D721Med (cell line): ENCODE measurements around the gene RALGDS.

Experiments used
- DNase-seq: peaks from one replicate; pipeline ENCODE4 v3.0.0; 2011; ENCODE audit warnings: low spot score; ENCODE audit not compliant: insufficient read length
- FAIRE-seq: peaks from 2 replicates; lab custom pipeline; 2011; peaks lifted over from hg19 to GRCh38; lab: Jason Lieb, UNC
- TF ChIP-seq, protein P1 (sequence below): IDR thresholded peaks from 2 replicates; pipeline ENCODE4 v1.5.1; 2012; ENCODE audit warnings: mild to moderate bottlenecking, control low read depth; ENCODE audit not compliant: insufficient read depth; ENCODE audit errors: missing control alignments

The RALGDS gene

DNA sequence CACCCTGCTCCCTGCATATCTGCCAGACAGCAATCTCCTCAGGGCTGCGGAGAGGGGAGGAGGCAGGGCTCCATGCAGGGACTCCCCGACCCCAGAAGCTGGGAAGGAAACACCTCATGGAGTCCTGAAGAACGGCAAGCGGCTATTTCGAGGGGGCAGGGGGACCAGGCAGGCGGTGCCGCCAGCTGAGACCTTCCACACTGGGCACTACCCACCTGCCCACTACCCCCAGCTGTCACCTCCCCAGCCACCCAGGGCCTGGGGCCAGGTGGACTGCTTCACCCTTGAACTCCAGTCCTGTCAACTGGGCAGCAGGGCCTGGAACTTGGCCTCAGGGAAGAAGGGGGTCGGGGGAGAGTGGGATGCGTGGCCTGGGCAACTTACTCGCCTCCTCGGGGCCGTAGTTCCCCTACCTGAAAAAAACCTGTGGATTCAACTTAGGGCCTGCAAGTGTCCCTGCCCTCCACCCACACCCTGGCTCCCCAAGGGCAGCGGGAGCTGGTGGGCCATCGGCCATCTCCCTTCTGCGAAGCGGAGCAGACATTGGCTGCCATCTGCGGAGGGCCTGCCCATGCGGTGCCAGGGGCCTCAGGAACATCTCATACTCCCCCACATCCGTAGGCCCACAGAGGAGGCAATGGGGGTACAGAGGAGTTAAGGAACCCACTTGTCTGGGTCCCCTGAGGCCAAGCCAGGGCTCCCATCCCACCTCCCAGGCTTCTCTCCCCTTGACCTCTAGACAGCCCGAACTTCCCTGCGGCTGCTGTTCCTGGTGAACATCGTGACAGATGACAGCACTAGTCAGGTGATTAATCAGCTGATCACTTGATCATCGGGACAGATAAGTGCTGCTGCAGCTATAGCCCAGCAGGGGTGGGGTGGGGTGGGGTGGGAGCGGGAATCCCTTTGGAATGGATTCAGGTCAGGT, 18.5 kb upstream of the RALGDS start:
- DNase-seq (no peak), FAIRE-seq (no peak)
- TF ChIP-seq, protein P1, sequence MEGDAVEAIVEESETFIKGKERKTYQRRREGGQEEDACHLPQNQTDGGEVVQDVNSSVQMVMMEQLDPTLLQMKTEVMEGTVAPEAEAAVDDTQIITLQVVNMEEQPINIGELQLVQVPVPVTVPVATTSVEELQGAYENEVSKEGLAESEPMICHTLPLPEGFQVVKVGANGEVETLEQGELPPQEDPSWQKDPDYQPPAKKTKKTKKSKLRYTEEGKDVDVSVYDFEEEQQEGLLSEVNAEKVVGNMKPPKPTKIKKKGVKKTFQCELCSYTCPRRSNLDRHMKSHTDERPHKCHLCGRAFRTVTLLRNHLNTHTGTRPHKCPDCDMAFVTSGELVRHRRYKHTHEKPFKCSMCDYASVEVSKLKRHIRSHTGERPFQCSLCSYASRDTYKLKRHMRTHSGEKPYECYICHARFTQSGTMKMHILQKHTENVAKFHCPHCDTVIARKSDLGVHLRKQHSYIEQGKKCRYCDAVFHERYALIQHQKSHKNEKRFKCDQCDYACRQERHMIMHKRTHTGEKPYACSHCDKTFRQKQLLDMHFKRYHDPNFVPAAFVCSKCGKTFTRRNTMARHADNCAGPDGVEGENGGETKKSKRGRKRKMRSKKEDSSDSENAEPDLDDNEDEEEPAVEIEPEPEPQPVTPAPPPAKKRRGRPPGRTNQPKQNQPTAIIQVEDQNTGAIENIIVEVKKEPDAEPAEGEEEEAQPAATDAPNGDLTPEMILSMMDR: no peak

DNA sequence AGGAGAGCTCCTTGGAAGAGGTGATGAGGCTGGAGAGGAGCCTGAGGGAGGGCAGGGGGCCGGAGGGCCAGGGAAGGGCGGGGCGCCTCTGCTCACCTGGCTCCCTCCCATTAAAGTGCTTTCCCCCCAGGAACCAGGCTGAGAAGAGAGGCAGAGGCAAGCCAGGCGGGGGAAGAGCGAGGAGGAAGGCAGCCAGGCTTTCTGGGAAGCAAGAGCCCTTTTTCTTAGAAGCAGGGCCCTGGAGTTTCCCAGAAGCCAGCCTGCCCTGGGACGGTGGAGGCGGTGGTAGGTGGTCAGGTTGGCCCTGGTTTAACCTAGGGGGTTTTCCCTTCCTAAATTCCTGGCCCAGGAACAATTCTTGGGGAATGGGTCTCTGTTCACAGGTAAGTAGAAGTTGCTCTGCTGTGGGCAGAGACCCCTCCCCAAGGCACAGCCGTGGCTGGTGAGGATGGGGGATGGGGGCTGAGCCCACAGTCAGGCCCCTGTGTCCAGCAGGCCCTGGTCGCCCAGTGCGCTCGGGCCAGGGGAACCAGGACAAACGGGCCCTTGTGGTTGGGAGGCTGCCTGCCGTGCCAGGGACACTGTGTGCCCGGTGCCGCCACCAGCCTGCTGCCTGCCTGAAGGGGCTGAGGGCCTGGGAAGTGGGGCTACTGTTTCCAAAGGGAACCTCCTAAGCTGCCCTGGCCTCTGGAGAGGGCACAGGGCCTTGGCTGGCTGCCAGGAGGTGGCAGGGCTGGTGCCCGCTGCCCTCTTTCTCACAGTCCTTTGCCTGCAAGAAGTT, 16.6 kb upstream of the RALGDS start:
- DNase-seq: no peak
- TF ChIP-seq, protein P1: no peak
- no peak for FAIRE-seq

DNA sequence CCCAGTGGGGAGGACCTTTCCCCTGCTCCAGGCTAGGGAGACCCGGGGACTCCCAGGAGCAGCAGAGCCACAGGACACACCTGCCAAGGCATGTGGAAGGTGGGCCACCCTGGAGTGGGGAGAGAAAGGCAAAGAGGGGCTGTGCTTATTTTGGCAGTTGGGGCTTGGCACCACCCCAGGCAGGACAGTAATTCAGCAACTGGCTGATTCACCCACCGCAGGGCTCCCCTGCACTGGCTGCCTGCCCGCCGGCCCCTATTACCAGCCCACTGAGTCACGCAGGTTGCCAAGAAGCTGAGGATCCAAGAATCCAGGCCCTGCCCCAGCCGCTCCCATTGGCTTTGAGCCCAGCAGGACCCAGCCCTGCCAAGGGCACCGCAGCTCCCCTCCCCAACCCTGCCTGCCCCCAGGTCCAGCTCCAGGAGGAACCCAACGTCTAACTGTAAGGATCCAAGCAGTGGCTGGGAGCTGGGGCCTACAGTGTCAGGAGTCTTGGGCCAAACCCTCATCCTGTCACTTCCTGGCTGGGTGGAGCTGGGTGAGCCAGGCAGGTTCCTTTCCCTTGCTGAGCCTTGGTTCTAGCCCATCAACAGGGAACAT, 14.2 kb upstream of the RALGDS start:
- DNase-seq (no peak), FAIRE-seq (no peak)
- TF ChIP-seq, protein P1: no peak

DNA sequence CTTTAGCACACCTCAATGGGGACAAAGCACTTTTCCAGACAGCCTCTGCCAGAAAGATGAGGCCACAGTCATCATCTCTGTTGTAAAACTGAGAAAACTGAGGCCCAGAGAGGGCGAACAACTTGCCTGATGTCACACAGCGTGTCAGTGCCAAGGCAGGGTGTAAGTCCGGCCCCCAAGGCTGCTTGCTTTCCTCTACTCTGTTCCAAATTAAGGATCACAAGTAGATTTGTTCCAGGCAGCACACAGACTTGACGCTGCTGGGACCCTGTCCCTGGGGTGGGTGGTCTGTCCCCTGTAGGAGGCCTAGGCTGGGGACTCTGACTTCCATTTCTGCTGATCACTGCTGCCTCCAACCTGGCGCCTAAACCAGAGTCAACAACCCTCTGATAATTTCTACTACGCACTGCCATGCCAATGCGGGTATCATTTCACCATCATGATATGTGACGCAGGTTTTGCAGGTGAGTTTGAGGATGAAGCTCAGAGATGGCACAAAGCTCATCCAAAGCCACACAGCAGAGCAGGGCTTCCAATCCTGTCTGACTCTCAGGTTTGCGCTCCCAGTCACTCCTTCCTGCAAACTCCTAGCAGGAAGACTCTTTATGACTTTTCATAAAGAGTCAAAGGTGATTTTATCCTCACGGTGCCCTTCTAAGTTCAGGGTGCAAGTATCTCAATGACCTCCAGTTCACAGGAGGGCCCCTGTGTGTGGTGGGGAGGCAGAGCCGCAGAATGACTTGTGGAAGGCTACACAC, 13.5 kb upstream of the RALGDS start:
- no peak for FAIRE-seq

DNA sequence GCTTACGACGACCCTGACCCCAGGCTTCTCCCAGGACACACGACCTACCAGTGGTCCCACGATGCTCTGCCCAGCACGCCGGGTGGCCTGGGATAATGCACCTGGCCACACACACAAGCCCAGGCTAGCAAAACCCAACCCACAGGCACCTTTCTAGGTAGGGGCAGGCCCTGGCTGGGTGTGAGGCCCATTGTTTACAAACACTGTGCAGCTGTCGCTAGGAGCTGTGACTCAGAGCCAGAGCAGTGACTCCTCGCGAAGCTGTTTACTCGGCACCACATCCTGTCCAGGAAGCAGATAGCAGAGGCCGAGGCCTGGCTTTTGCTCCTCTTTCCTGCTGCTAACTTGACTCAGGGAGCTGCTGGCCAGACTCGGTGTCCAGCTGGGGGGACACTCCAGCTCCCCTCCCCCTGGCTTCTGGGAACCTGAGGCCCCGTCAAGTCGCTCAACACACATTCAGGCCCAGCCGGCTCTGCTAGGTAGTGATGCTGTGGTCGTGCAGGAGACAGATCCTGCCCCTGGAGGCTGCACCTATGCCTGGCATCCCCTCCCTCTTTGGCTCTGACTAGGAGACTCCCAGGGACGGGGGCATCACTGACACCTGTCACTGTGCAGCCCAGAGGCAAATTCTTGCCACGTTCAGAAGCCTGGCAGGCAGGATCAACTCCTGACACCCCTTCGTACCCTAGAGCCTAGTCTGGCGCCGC, 12.8 kb upstream of the RALGDS start:
- TF ChIP-seq, protein P1: no peak
- DNase-seq (no peak), FAIRE-seq (no peak)

More for the DNA sequence above, 13.5 kb upstream of the RALGDS start:
- no peak for DNase-seq
- TF ChIP-seq, protein P1: no peak

DNA sequence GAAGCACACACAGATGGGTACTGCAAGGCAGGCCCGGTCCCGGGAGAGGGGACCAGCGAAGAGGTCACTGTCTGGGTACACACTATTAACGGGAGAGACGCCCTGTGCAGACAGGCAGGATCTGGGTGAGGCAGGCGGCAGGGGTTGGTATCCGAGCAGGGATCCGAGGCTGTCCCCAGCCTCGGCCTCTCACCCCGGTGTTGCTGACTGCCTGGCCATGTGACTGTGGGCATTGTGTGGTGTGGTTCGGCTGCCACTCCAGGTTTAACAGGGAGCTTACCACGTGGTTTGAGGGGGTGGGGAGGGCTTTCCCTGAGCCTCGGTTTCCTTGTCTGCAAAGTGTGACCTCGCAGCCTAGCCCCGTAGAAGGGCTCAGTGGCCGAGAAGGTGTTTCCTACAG, 11.1 kb upstream of the RALGDS start:
- DNase-seq (no peak), FAIRE-seq (no peak)
- TF ChIP-seq, protein P1: no peak
